Measurements from ENCODE around the gene LAMB1. TPM values are rescaled to one million over a fixed set of nuclear protein-coding genes. Genes with fewer than 3 reads are reported as not detected.
A peak's percentile ranks its signal among the peaks of the same experiment; 100 is the strongest.

LAMB1 gene
- total RNA-seq, 3 donors from 2014 or later: 115 to 324 (median 300) TPM

GRCh38 chr7:107966711-107967110 is 36.2 kb downstream of the LAMB1 start:
- no peaks in the 10 kb centered on the region for H3K36me3 ChIP-seq
- no peak for TF ChIP-seq CTCF (IDR thresholded peaks at IDR 0.05)
- no peak for TF ChIP-seq POLR2AphosphoS5 (IDR thresholded peaks at IDR 0.05)
- TF ChIP-seq POLR2A (IDR thresholded peaks at IDR 0.05): no peak
- H3K27me3 ChIP-seq: no peaks in the 10 kb centered on the region
- intact Hi-C loops (cut with DNase I; ENCODE audit: low total_unique reads): no loop called here
- no peaks in the 10 kb centered on the region for H3K9me3 ChIP-seq
- peak overlapping the region in 1 of 2 donors; percentile 7 for H3K27ac ChIP-seq
- no peak overlapping the region for H3K4me3 ChIP-seq
- DNase-seq (ENCODE audit: low spot score in 2 of 2): no peak
- peaks cover 0 to 4% of the 10 kb centered on the region in 2 donors for H3K4me1 ChIP-seq

- Histone ChIP-seq H3K4me3 (no peak overlapping the region), H3K36me3 (no peaks in the 10 kb centered on the region), H3K9me3 (no peaks in the 10 kb centered on the region), H3K27me3 (no peaks in the 10 kb centered on the region), H3K27ac (no peak overlapping the region), H3K4me1 (no peaks in the 10 kb centered on the region)
- no peak for DNase-seq (ENCODE audit: low spot score in 2 of 2)
- TF ChIP-seq CTCF (IDR thresholded peaks at IDR 0.05): no peak
- no peak for TF ChIP-seq POLR2AphosphoS5 (IDR thresholded peaks at IDR 0.05)
- TF ChIP-seq POLR2A (IDR thresholded peaks at IDR 0.05): no peak
- intact Hi-C loops (cut with DNase I; ENCODE audit: low total_unique reads): no loop called here
These were observed 38.5 kb downstream of the LAMB1 start for GRCh38 chr7:107964510-107964909.

- Histone ChIP-seq H3K4me1 (no peaks in the 10 kb centered on the region), H3K27ac (no peak overlapping the region), H3K27me3 (no peaks in the 10 kb centered on the region), H3K9me3 (no peaks in the 10 kb centered on the region), H3K4me3 (no peak overlapping the region), H3K36me3 (no peaks in the 10 kb centered on the region)
- TF ChIP-seq POLR2AphosphoS5 (IDR thresholded peaks at IDR 0.05): no peak
- TF ChIP-seq CTCF (IDR thresholded peaks at IDR 0.05): no peak
- TF ChIP-seq POLR2A (IDR thresholded peaks at IDR 0.05): no peak
- DNase-seq (ENCODE audit: low spot score in 2 of 2): no peak
- intact Hi-C loops (cut with DNase I; ENCODE audit: low total_unique reads): no loop called here
These were observed 40.1 kb downstream of the LAMB1 start for GRCh38 chr7:107962817-107963216.

DNA sequence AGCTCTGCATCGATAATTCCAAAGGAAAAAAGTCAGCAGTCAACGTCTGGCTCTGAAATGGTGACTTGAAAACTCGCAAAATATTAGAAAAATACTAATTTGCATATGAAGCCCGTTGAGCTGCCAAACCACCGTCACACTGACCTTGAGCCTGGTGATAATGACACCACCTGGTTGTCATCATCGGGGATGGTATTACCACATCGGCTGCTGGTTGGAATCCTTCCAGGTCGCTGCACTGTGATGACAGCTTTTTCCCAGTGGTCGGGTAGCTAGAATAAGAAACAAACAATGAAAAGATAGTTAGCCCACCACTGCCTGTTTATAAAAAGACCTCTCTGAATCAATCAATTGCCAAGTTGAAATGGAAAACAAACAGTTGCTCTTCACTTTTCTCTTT is 41.6 kb downstream of the LAMB1 start:
- Histone ChIP-seq H3K9me3 (no peaks in the 10 kb centered on the region), H3K27me3 (no peaks in the 10 kb centered on the region), H3K36me3 (no peaks in the 10 kb centered on the region), H3K27ac (peak overlapping the region in 1 of 2 donors; percentile 27), H3K4me3 (no peak overlapping the region), H3K4me1 (no peaks in the 10 kb centered on the region)
- TF ChIP-seq CTCF (IDR thresholded peaks at IDR 0.05) (no peak), POLR2AphosphoS5 (IDR thresholded peaks at IDR 0.05) (peak in 2 of 3 donors; percentile 25 to 80)
- no peak for DNase-seq (ENCODE audit: low spot score in 2 of 2)
- intact Hi-C loops (cut with DNase I; ENCODE audit: low total_unique reads): no loop called here

DNA sequence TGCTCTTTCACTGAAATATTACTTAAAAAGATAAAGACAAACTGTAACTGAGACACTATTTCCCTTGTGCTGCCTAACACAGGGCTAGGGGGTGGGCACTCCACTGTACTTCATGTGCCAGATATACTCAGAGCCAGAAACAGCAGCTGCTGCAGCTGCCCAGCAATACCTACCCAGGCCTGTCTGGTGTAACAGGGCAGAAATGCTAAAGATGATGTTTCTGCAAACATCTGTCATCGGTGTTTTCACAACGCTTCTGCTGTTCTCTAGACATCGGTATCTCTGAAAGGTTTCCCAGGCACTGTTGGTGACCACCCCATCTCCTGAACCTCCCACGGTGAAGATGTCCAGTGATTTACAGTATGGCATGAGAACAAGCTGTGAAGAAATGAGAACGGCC is 42.7 kb downstream of the LAMB1 start:
- H3K4me3 ChIP-seq: no peak overlapping the region
- no peaks in the 10 kb centered on the region for H3K27me3 ChIP-seq
- H3K36me3 ChIP-seq: no peaks in the 10 kb centered on the region
- no peaks in the 10 kb centered on the region for H3K4me1 ChIP-seq
- no peak for DNase-seq (ENCODE audit: low spot score in 2 of 2)
- no peak for TF ChIP-seq CTCF (IDR thresholded peaks at IDR 0.05)
- no peak for TF ChIP-seq POLR2A (IDR thresholded peaks at IDR 0.05)
- TF ChIP-seq POLR2AphosphoS5 (IDR thresholded peaks at IDR 0.05): no peak
- H3K27ac ChIP-seq: peak overlapping the region in 1 of 2 donors; percentile 78
- intact Hi-C loops (cut with DNase I; ENCODE audit: low total_unique reads): no loop called here
- H3K9me3 ChIP-seq: no peaks in the 10 kb centered on the region

Measured in breast epithelium (tissue), 4 donors.